Left renal cortex interstitium (tissue), 4 donors: ENCODE data around the gene ERP29. TPM values are rescaled to one million over a fixed set of nuclear protein-coding genes. Genes with fewer than 3 reads are reported as not detected.
"Not testable (repeated sequence)": the region's sequence is repeated elsewhere in the genome, so short reads cannot be mapped to it uniquely, and the experiment has no call there.

Source experiments
- DNase-seq, 4 donors: peaks; one replicate each; pipeline ENCODE4 v3.0.0-alpha.2; 2013; ENCODE audit warnings: low read depth in 4 of 4, low spot score in 2 of 4, missing footprints in 1 of 4
- polyA plus RNA-seq, 4 donors: library from polyadenylated mRNA; unstranded; fragments of 120-200 nt; gene quantifications; one replicate each; pipeline ENCODE4 v1.2.1, GENCODE V29; 2013; ENCODE audit not compliant: insufficient read length in 4 of 4

Gene ERP29
- polyA plus RNA-seq, 4 donors = 146 to 171 (median 164) TPM

DNA sequence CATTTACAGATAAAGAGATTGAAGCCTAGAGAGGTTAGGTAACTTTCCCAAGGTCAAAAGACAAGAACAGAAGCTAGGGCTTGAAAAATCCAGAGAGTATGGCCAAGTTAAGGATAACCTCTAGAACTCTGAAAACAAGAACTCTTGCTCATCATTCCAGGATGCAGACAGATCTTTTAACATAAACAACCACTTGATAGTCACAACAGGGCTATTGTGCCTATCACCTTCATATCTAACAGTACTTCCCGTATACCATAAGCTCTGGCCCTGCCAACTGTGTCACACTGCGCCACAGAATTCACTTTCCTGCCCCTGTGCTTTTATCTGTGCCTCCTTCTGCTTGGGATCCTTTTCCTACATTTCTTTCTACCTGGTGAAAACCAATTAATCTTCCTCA lies 18.2 kb downstream of the ERP29 start:
- no peak for DNase-seq

DNA sequence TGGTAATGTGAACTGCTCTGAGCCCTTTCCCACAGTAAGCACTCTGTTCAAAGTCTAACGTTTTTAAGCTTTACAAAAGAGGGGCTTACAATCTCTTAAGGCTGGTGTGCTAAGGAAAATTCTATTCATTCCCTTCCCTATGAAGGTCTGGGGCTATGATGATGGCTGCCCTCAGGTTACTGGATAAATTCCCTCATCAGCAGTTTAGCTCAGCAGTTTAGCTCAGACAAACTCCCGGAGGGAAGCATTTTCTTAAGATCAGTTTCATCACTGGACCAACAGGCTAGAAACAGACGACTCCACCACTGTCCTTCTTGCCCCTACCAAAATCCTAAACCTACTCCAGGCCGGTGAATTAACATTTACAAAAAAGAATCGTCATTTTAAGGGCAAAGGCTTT lies 19.1 kb downstream of the ERP29 start:
- no peak for DNase-seq

DNA sequence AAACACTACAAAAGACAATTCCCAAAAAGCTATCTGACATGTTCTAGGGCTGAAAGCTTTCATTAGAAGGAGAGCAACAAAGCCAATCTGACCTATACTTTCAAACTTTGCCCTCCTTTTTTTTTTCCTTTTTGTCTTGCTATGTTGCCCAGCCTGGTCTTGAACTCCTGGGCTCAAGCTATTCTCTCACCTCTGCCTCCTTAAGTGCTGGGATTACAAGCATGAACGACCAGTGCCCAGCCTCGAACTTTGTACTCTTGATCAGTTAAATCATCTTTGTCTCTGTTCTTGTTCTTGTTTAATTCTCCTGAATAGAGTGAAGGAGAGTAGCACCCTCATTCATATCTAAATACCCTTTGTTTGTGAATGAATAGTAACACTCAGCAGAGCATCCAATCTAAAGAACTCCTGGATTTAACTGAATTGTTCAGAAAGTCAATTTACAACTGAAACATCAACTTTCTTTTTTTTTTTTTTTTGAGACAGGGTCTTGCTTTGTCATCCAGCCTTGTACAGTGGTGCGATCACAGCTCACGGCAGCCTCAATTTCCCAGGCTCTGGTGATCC lies 22.1 kb downstream of the ERP29 start:
- DNase-seq = no peak

DNA sequence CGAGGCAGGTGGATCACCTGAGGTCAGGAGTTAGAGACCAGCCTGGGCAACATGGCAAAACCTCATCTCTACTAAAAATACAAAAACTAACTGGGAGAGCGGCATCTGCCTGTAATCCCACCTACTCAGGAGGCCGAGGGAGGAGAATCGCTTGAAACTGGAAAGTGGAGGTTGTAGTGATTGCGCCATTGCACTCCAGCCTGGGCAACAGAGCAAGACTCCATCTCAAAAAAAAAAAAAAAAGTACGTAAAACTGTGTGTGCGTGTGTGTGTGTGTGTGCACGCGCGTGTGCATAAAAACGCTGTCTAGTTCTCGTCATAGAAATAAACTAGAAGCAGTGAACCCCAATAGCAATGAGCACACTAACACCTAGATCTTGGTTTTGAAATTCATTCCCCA lies 23.4 kb downstream of the ERP29 start:
- not testable (repeated sequence) for DNase-seq

DNA sequence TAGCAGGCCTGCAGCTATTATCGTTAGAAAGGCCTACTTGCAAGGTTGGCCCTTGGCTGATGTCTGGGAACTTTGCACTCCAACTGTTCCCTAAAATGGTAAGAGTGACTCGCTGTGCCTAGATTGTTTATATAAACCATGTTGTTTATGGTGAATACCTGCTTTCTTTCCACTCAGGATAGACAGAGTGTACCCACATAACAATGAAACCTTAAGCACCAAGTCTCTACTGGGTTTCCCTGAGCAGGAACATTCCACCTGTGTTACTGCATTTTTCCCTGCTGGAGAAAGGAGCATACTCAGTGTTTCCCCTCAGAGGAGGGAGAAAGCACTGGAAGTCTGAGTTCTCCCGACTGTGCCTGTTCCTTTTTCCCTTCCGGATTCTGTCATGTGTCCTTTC lies 32.8 kb downstream of the ERP29 start:
- DNase-seq = no peak

DNA sequence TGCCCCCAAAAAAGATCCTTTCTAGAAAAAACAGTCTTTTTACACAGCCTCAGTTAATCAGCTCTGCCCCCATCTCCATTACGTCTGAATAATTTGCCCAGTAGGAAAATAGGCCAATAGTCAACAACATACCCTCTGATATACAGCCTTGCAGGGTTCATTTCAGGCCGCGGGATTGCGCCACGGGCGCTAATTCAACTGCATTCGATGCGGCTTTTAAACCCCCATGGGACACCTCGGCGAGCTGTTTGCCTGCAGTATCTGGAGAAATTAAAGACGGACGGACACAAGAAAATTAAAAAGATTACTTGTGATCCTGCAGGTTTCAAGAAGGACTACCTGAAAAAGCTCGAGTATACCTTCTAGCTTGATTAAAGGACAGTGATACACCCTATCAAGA lies 36.1 kb downstream of the ERP29 start:
- DNase-seq = no peak

DNA sequence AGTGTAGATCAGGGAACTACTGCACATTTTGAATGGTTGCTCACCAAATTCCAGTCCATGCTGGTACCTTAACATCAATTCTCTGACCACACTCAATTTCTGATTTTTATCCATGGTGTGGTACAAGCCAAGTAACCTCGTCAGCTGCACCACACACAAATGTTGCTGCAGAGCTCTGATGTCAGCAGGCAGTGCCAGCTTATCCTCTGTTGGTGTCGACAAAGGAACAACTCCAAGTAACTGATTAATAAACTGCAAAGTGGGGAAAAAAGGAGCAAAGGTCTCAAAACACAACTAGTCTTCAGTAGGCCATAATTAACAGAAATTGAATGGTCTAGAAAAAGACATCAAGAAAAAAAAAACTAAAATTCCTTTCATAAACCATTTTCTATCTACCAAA lies 47.9 kb downstream of the ERP29 start:
- DNase-seq = no peak

DNA sequence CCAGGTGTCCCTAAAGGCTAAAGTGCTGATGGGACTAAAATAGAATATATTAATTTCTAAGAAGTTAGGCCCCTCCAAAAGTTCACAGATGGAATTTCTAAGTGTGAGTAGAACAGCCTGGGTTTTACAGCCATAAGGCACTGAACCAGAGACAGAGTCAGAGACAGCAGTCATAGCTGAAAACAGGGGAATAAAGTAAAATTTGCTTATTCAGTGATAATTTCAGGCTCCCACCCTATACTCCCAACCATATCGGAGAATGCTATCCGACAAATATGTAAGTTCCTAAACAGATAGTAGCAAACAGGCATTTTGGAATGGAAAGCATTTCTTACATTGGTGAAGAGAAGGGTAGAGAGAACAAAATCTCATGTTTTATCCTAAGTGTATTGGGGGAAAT lies 50.0 kb downstream of the ERP29 start:
- no peak for DNase-seq

DNA sequence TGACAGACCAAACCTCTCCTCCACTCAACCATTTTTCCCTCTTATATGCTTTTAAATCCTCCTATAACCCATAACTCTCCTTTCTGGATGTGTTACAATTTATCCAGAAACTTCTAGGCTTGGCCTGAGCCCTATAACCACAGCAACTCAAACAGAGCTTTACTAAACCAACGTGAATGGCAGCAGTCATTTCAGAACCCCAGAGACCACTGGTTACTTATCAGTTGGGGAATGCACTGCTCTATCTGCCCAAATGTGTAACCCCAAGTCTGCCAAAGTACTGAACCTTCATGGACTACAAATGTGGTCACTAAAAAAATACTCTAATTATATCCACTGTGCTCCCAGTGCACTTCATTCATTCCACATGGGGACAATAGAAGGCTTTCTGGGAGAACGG lies 53.3 kb downstream of the ERP29 start:
- no peak for DNase-seq

Other genes starting within 250 kb of the ERP29 start
- gene ALDH2, start 246.5 kb upstream of the ERP29 start, polyA plus RNA-seq = 100 to 1,000 TPM in 2 of 4 donors, 10 to 100 TPM in 2; 88.3 to 123 (median 98.1) TPM
- gene MAPKAPK5, start 171.2 kb upstream of the ERP29 start, polyA plus RNA-seq = 10 to 100 TPM; 42.4 to 60.6 (median 53.8) TPM
- gene TMEM116, start 261 bp upstream of the ERP29 start, polyA plus RNA-seq = 10 to 100 TPM; 29.4 to 35.8 (median 32.8) TPM
- gene NAA25, start 95.4 kb downstream of the ERP29 start, polyA plus RNA-seq = 10 to 100 TPM; 16.3 to 31.0 (median 21.9) TPM
- 10 to 100 TPM; 36.7 to 45.4 (median 39.1) TPM for gene TRAFD1, start 112.1 kb downstream of the ERP29 start, polyA plus RNA-seq